AG04449 (cell line): ENCODE measurements around the gene NFATC3.

Source experiments
- CTCF ChIA-PET: fragments of 350-600 bp; formaldehyde crosslinking; extraction: SDS; loops from one replicate; lab custom pipeline; 2021; ENCODE audit warnings: antibody characterized with exemption; lab: Yijun Ruan, JAX
- POLR2A ChIA-PET: fragments of 400-600, 350-600 bp; formaldehyde crosslinking; extraction: SDS; loops from one replicate; lab custom pipeline; 2020; ENCODE audit warnings: antibody characterized with exemption, inconsistent platforms; lab: Yijun Ruan, JAX
- DNase-seq: peaks from one replicate; pipeline ENCODE4 v3.0.0-alpha.2; 2010; ENCODE audit warnings: low read depth, low spot score
- H3K4me3 ChIP-seq: 2 replicates; pipeline ENCODE4 v1.5.1; 2011; ENCODE audit warnings: low read depth, mild to moderate bottlenecking, control low read depth, low read length
- CTCF ChIP-seq: IDR thresholded peaks from one replicate; pipeline ENCODE4 v1.5.1; 2011; ENCODE audit warnings: mild to moderate bottlenecking, moderate library complexity, low read length, control low read depth, inconsistent platforms; ENCODE audit not compliant: insufficient read depth; ENCODE audit errors: missing control alignments

NFATC3 gene

GRCh38 chr16:68079626-68080344, 5.4 kb upstream of the NFATC3 start:
- no peak for TF ChIP-seq CTCF
- POLR2A ChIA-PET: interaction anchor here (0.5 kb wide), 1 partner anchor 69 kb away, joined by 4 read pairs; no protein-coding TSS in a partner anchor
- no peak for DNase-seq
- H3K4me3 ChIP-seq: no peak overlapping the region
- CTCF ChIA-PET: interaction anchor here (1.3 to 1.5 kb wide), 2 partner anchors 9 to 14 kb away, joined by 4 read pairs; no protein-coding TSS in a partner anchor

GRCh38 chr16:68081861-68082628, 3.1 kb upstream of the NFATC3 start:
- no peak overlapping the region for H3K4me3 ChIP-seq
- TF ChIP-seq CTCF: no peak
- no peak for DNase-seq
- ChIA-PET POLR2A (interaction anchor here (1.5 kb wide), 1 partner anchor 10 kb away, joined by 3 read pairs; no protein-coding TSS in a partner anchor), CTCF (interaction anchor here (1.0 to 6.1 kb wide), 6 partner anchors 8 to 147 kb away, joined by 3 to 46 read pairs (median 17); no protein-coding TSS in a partner anchor)

GRCh38 chr16:68082629-68083238, 2.4 kb upstream of the NFATC3 start:
- no peak for DNase-seq
- TF ChIP-seq CTCF: no peak
- H3K4me3 ChIP-seq: no peak overlapping the region
- ChIA-PET CTCF (interaction anchor here (1.0 to 6.1 kb wide), 6 partner anchors 9 to 147 kb away, joined by 3 to 46 read pairs (median 17); no protein-coding TSS in a partner anchor), POLR2A (interaction anchor here (1.5 kb wide), 1 partner anchor 11 kb away, joined by 3 read pairs; no protein-coding TSS in a partner anchor)

- POLR2A ChIA-PET: interaction anchor here (1.5 to 1.7 kb wide), 2 partner anchors 12 to 154 kb away, joined by 3 to 7 read pairs; no protein-coding TSS in a partner anchor
- CTCF ChIA-PET: interaction anchor here (1.0 to 6.1 kb wide), 6 partner anchors 10 to 146 kb away, joined by 3 to 46 read pairs (median 17); no protein-coding TSS in a partner anchor
- H3K4me3 ChIP-seq: no peak overlapping the region
- no peak for DNase-seq
- TF ChIP-seq CTCF: no peak
These were observed 1.9 kb upstream of the NFATC3 start for GRCh38 chr16:68083239-68083781.

GRCh38 chr16:68083861-68084503, 1.2 kb upstream of the NFATC3 start:
- no peak for DNase-seq
- CTCF ChIA-PET: interaction anchor here (0.7 to 6.1 kb wide), 9 partner anchors 9 to 201 kb away, joined by 3 to 46 read pairs (median 6); no protein-coding TSS in a partner anchor
- peak overlapping the region; percentile 64 for H3K4me3 ChIP-seq
- POLR2A ChIA-PET: interaction anchor here (1.3 to 2.0 kb wide), 5 partner anchors 10 to 153 kb away, joined by 3 to 7 read pairs (median 5); no protein-coding TSS in a partner anchor
- TF ChIP-seq CTCF: no peak
